ENCODE data around the gene PPP6R2.

DNA sequence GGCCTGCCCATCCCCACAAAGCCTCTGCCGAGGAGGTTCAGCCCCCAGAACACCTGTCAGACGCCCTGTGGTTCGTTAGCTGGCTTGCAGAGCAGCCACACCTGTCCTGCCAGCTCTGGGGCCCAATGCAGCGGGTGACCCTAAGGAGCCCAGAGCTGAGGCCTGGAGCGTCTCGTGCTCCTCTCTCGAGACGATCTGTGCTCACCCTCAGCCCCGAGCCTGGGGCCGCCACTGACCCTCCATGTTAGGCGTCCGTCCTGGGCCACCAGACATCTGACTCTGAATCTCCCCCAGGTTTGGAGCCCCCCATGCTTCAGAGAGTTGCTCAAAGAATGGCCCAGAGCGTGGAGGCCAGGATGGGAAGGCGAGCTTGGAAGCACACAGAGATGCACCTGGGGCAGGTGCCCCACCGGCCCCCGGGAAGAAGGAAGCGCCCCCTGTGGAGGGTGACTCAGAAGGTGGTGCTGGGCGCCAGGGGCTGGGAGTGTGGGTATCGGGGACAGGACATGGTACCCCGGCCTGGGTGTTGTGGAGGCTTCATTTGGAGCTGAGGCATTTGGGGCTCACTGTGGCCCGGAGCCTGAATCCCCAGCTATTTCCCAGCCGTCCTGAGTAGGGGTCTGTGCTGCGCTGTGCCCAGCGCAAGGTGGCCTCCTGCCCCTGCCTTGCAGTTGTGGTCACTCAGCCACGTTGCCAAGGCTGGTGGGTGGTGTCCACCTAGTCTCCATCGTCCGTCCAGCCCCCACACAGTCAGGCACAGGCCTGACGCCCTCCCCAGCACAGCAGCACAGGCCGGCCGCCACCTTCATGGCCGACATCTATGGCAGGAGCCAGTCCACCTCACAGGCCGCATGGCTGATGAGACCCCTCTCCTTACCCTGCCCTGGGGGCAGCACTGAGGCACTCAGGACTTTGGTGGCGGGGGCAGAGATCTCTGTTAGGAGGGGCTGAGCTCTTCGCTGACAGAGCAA is 95.5 kb downstream of the PPP6R2 start:
- TF ChIP-seq, protein P1, sequence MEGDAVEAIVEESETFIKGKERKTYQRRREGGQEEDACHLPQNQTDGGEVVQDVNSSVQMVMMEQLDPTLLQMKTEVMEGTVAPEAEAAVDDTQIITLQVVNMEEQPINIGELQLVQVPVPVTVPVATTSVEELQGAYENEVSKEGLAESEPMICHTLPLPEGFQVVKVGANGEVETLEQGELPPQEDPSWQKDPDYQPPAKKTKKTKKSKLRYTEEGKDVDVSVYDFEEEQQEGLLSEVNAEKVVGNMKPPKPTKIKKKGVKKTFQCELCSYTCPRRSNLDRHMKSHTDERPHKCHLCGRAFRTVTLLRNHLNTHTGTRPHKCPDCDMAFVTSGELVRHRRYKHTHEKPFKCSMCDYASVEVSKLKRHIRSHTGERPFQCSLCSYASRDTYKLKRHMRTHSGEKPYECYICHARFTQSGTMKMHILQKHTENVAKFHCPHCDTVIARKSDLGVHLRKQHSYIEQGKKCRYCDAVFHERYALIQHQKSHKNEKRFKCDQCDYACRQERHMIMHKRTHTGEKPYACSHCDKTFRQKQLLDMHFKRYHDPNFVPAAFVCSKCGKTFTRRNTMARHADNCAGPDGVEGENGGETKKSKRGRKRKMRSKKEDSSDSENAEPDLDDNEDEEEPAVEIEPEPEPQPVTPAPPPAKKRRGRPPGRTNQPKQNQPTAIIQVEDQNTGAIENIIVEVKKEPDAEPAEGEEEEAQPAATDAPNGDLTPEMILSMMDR (IDR thresholded peaks at IDR 0.05), result no peak
- TF ChIP-seq POLR2A (IDR thresholded peaks at IDR 0.05), result no peak
